Loucy (cell line): ENCODE results near the gene MLH1.

Source experiments
- H2AFZ ChIP-seq: fragments of 200-600 bp; sonication (generic); 2 replicates; pipeline ENCODE4 v1.6.0; 2016; ENCODE audit warnings: antibody characterized with exemption, mild to moderate bottlenecking, low read length, moderate library complexity
- H3F3A ChIP-seq: fragments of 200-600 bp; 2 replicates; pipeline ENCODE4 v1.6.0; 2016; ENCODE audit warnings: antibody characterized with exemption, low read depth, mild to moderate bottlenecking
- H3K27me3 ChIP-seq: fragments of 200-600 bp; sonication (generic); 2 replicates; pipeline ENCODE4 v1.6.1; 2014; ENCODE audit warnings: low read length, mild to moderate bottlenecking; ENCODE audit not compliant: insufficient read depth, poor library complexity, severe bottlenecking
- H3K36me3 ChIP-seq: fragments of 200-600 bp; sonication (generic); 2 replicates; pipeline ENCODE4 v1.6.1; 2016; ENCODE audit warnings: low read length; ENCODE audit not compliant: insufficient read depth
- H3K4me1 ChIP-seq: fragments of 200-600 bp; sonication (generic); 2 replicates; pipeline ENCODE4 v1.5.1; 2014; ENCODE audit warnings: low read length, mild to moderate bottlenecking; ENCODE audit not compliant: insufficient read depth, poor library complexity, severe bottlenecking
- H3K4me2 ChIP-seq: fragments of 200-600 bp; sonication (generic); 2 replicates; pipeline ENCODE4 v1.6.0; 2014; ENCODE audit warnings: antibody characterized with exemption, low read length, low read depth, mild to moderate bottlenecking; ENCODE audit not compliant: poor library complexity, severe bottlenecking
- H3K4me3 ChIP-seq: fragments of 200-600 bp; sonication (generic); 2 replicates; pipeline ENCODE4 v1.5.1; 2014; ENCODE audit warnings: low read length, mild to moderate bottlenecking, mixed read lengths; ENCODE audit not compliant: poor library complexity, severe bottlenecking
- H3K79me2 ChIP-seq: fragments of 200-600 bp; sonication (generic); 2 replicates; pipeline ENCODE4 v1.6.1; 2014; ENCODE audit warnings: low read length; ENCODE audit not compliant: insufficient read depth
- H3K9ac ChIP-seq: fragments of 200-600 bp; sonication (generic); 2 replicates; pipeline ENCODE4 v1.6.0; 2014; ENCODE audit warnings: mild to moderate bottlenecking, low read depth, low read length, moderate library complexity; ENCODE audit not compliant: poor library complexity, severe bottlenecking
- H3K9me2 ChIP-seq: fragments of 200-600 bp; sonication (generic); replicated peaks from 2 replicates; pipeline ENCODE4 v1.6.1; 2016; ENCODE audit warnings: low read depth, low read length, mixed read lengths
- H3K9me3 ChIP-seq: fragments of 200-600 bp; sonication (generic); 2 replicates; pipeline ENCODE4 v1.6.1; 2014; ENCODE audit warnings: mild to moderate bottlenecking, antibody characterized with exemption, low read length, low read depth; ENCODE audit not compliant: insufficient read depth
- H4K20me1 ChIP-seq: fragments of 200-600 bp; sonication (generic); 2 replicates; pipeline ENCODE4 v1.6.0; 2014; ENCODE audit warnings: antibody characterized with exemption, low read length, mild to moderate bottlenecking; ENCODE audit not compliant: insufficient read depth, poor library complexity, severe bottlenecking
- CTCF ChIP-seq: fragments of 200-600 bp; sonication (generic); conservative IDR thresholded peaks from 2 replicates; pipeline ENCODE4 v1.5.1; 2014; ENCODE audit warnings: mild to moderate bottlenecking, antibody characterized with exemption, low read length
- EZH2phosphoT487 ChIP-seq: fragments of 200-600 bp; IDR thresholded peaks from 2 replicates; pipeline ENCODE4 v1.6.1; 2018; ENCODE audit warnings: antibody characterized with exemption, mild to moderate bottlenecking, moderate library complexity, borderline replicate concordance

The MLH1 gene

DNA sequence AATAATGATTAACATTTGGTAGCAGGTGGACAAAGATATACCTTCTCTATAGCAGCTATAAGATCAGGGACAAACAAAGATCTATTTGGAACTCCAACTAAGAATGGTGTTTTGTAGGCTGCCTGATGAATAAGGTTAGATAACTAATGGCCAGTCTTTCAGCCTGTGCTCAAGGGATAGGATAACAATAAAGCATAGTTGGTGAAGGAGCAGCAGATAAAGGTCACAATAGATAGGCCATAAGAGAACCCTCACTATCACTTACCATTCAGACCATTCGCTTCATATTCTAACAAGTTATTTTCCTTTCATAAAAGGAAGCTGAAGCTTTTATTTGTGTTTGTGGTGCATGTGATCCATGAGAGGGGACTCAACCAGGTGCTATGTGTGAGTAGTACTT, 20.2 kb upstream of the MLH1 start:
- H4K20me1 ChIP-seq: no peaks in the 10 kb centered on the region
- H3K9me2 ChIP-seq: no peaks in the 10 kb centered on the region
- no peaks in the 10 kb centered on the region for H3K36me3 ChIP-seq
- H3K4me3 ChIP-seq: no peak overlapping the region
- H3F3A ChIP-seq: no peaks in the 10 kb centered on the region
- H3K27me3 ChIP-seq: no peaks in the 10 kb centered on the region
- no peak overlapping the region for H2AFZ ChIP-seq
- no peak for TF ChIP-seq EZH2phosphoT487
- peaks cover 21% of the 10 kb centered on the region for H3K4me1 ChIP-seq
- H3K9ac ChIP-seq: no peak overlapping the region
- no peaks in the 10 kb centered on the region for H3K9me3 ChIP-seq
- H3K79me2 ChIP-seq: no peaks in the 10 kb centered on the region
- H3K4me2 ChIP-seq: no peak overlapping the region

DNA sequence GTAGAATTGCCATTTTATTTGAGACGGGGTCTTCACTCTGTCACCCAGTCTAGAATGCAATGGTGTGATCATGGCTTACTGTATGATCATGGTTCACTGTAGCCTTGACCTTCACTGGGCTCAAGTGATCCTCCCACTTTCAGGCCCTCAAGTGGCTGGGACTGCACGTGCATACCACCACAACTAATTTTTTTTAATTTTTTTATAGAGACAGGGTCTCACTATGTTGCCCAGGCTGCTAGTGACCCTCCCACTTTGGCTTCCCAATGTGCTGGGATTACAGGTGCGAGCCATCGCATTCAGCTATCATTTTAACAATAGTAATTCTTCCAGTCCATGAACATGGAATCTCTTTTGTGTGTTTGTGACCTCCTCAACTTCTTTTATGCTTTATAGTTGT, 12.3 kb upstream of the MLH1 start:
- peaks cover 20% of the 10 kb centered on the region for H3K36me3 ChIP-seq
- H2AFZ ChIP-seq: no peak overlapping the region
- no peak overlapping the region for H3K4me3 ChIP-seq
- no peaks in the 10 kb centered on the region for H3K27me3 ChIP-seq
- no peaks in the 10 kb centered on the region for H3K4me1 ChIP-seq
- H3F3A ChIP-seq: no peaks in the 10 kb centered on the region
- no peak overlapping the region for H3K4me2 ChIP-seq
- no peaks in the 10 kb centered on the region for H3K79me2 ChIP-seq
- H3K9me3 ChIP-seq: no peaks in the 10 kb centered on the region
- no peaks in the 10 kb centered on the region for H3K9me2 ChIP-seq
- no peak overlapping the region for H3K9ac ChIP-seq
- no peaks in the 10 kb centered on the region for H4K20me1 ChIP-seq
- no peak for TF ChIP-seq EZH2phosphoT487
- no peak for TF ChIP-seq CTCF

- no peak overlapping the region for H2AFZ ChIP-seq
- no peak for TF ChIP-seq EZH2phosphoT487
- no peak for TF ChIP-seq CTCF
- no peaks in the 10 kb centered on the region for H3K27me3 ChIP-seq
- no peaks in the 10 kb centered on the region for H3K9me2 ChIP-seq
- peak overlapping the region; percentile 89 for H3K4me2 ChIP-seq
- peak overlapping the region; percentile 10 for H3K9ac ChIP-seq
- H3F3A ChIP-seq: no peaks in the 10 kb centered on the region
- peaks cover 46% of the 10 kb centered on the region for H3K4me1 ChIP-seq
- H3K9me3 ChIP-seq: no peaks in the 10 kb centered on the region
- H3K79me2 ChIP-seq: peaks cover 54% of the 10 kb centered on the region
- peaks cover 46% of the 10 kb centered on the region for H4K20me1 ChIP-seq
- peak overlapping the region; percentile 81 for H3K4me3 ChIP-seq
- H3K36me3 ChIP-seq: peaks cover 15% of the 10 kb centered on the region; the same call in 1 of the 2 replicates
These were observed 5.0 kb upstream of the MLH1 start for GRCh38 chr3:36988356-36988755.

DNA sequence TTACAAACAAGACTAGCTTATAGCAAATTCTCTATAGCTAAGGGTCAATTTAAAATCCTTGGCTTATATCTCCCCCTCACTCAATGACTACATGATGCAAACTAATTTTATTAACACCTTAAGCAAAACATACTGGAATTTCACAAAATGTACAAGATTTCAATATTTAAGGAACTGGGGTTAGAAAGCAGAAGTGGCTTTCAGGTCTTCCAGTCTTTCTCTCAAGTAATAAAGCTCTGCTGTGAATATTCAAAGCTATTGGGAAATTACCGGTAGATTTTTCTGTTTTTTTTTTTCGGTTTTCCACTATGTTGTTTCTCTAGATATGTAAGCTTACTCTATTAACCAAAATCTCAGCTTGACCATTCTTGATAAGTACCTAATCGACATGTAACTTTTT, 4.3 kb upstream of the MLH1 start:
- peaks cover 15% of the 10 kb centered on the region; the same call in 1 of the 2 replicates for H3K36me3 ChIP-seq

More for the DNA sequence above, 4.3 kb upstream of the MLH1 start:
- Histone ChIP-seq H2AFZ (no peak overlapping the region), H3K4me3 (peak overlapping the region; percentile 81), H3K79me2 (peaks cover 57% of the 10 kb centered on the region), H3K9me2 (no peaks in the 10 kb centered on the region), H3F3A (no peaks in the 10 kb centered on the region), H4K20me1 (peaks cover 46% of the 10 kb centered on the region), H3K9ac (peak overlapping the region; percentile 97), H3K4me2 (peak overlapping the region; percentile 89), H3K9me3 (no peaks in the 10 kb centered on the region), H3K4me1 (peaks cover 46% of the 10 kb centered on the region), H3K27me3 (no peaks in the 10 kb centered on the region)
- no peak for TF ChIP-seq EZH2phosphoT487
- TF ChIP-seq CTCF: no peak
